Nephron progenitor cell (in vitro differentiated cells): ENCODE data around the gene KIF5C.
A peak's percentile ranks its signal among the peaks of the same experiment; 100 is the strongest.

ENCODE experiments used
- DNase-seq: peaks from one replicate; pipeline ENCODE4 v3.0.0; 2021
- H3K27ac Mint-ChIP-seq: 2 replicates; pipeline ENCODE4 v1.8.0; 2021; ENCODE audit warnings: mild to moderate bottlenecking, moderate library complexity, mixed read lengths
- H3K27me3 Mint-ChIP-seq: 2 replicates; pipeline ENCODE4 v1.8.0; 2021; ENCODE audit warnings: mild to moderate bottlenecking, low read depth, mixed read lengths; ENCODE audit not compliant: poor library complexity
- H3K36me3 Mint-ChIP-seq: 2 replicates; pipeline ENCODE4 v1.8.0; 2021; ENCODE audit warnings: low read depth, mixed read lengths
- H3K4me1 Mint-ChIP-seq: 2 replicates; pipeline ENCODE4 v1.8.0; 2021; ENCODE audit warnings: mixed read lengths
- H3K4me3 Mint-ChIP-seq: 2 replicates; pipeline ENCODE4 v1.8.0; 2021; ENCODE audit warnings: mild to moderate bottlenecking, moderate library complexity, mixed read lengths
- H3K9me3 Mint-ChIP-seq: 2 replicates; pipeline ENCODE4 v1.8.0; 2021; ENCODE audit warnings: mild to moderate bottlenecking, moderate library complexity, mixed read lengths
- CTCF ChIP-seq: fragments of 200-600 bp; sonication (generic); IDR thresholded peaks from 2 replicates; pipeline ENCODE4 v1.5.0; 2021; ENCODE audit warnings: antibody characterized with exemption

The KIF5C gene

GRCh38 chr2:148866091-148866490, 8.9 kb upstream of the KIF5C start:
- H3K4me1 Mint-ChIP-seq: no peaks in the 10 kb centered on the region
- no peaks in the 10 kb centered on the region for H3K9me3 Mint-ChIP-seq
- no peak overlapping the region for H3K4me3 Mint-ChIP-seq
- no peak for TF ChIP-seq CTCF
- H3K36me3 Mint-ChIP-seq: no peaks in the 10 kb centered on the region
- H3K27me3 Mint-ChIP-seq: peaks cover 35% of the 10 kb centered on the region
- no peak for DNase-seq
- H3K27ac Mint-ChIP-seq: no peak overlapping the region

GRCh38 chr2:148867079-148867769, 7.8 kb upstream of the KIF5C start:
- Mint-ChIP-seq H3K27me3 (peaks cover 38% of the 10 kb centered on the region), H3K4me3 (no peak overlapping the region), H3K36me3 (no peaks in the 10 kb centered on the region), H3K27ac (no peak overlapping the region), H3K4me1 (no peaks in the 10 kb centered on the region), H3K9me3 (no peaks in the 10 kb centered on the region)
- no peak for DNase-seq
- TF ChIP-seq CTCF: no peak

- no peak for TF ChIP-seq CTCF
- no peaks in the 10 kb centered on the region for H3K36me3 Mint-ChIP-seq
- DNase-seq: peak; percentile 20
- H3K9me3 Mint-ChIP-seq: peaks cover 23% of the 10 kb centered on the region
- peaks cover 13% of the 10 kb centered on the region for H3K4me1 Mint-ChIP-seq
- H3K27me3 Mint-ChIP-seq: peaks cover 29% of the 10 kb centered on the region
- no peak overlapping the region for H3K27ac Mint-ChIP-seq
- H3K4me3 Mint-ChIP-seq: peak overlapping the region; percentile 86
Observed at GRCh38 chr2:148875387-148876051, 492 bp downstream of the KIF5C start.

GRCh38 chr2:148876202-148876594, 1.2 kb downstream of the KIF5C start:
- DNase-seq: peak; percentile 49
- H3K27ac Mint-ChIP-seq: no peak overlapping the region

GRCh38 chr2:148876595-148877402, 1.8 kb downstream of the KIF5C start:
- H3K4me3 Mint-ChIP-seq: peak overlapping the region; percentile 86
- peak; percentile 69 for DNase-seq

More at GRCh38 chr2:148876202-148876594, 1.2 kb downstream of the KIF5C start:
- no peak for TF ChIP-seq CTCF
- Mint-ChIP-seq H3K4me3 (peak overlapping the region; percentile 86), H3K9me3 (peaks cover 23% of the 10 kb centered on the region), H3K4me1 (peaks cover 13% of the 10 kb centered on the region), H3K36me3 (no peaks in the 10 kb centered on the region), H3K27me3 (peaks cover 29% of the 10 kb centered on the region)

More at GRCh38 chr2:148876595-148877402, 1.8 kb downstream of the KIF5C start:
- peaks cover 13% of the 10 kb centered on the region for H3K4me1 Mint-ChIP-seq
- TF ChIP-seq CTCF: no peak
- H3K27ac Mint-ChIP-seq: no peak overlapping the region
- peaks cover 23% of the 10 kb centered on the region for H3K9me3 Mint-ChIP-seq
- peaks cover 27% of the 10 kb centered on the region for H3K27me3 Mint-ChIP-seq
- H3K36me3 Mint-ChIP-seq: no peaks in the 10 kb centered on the region
